Fibroblast of skin of right quadriceps (primary cell): ENCODE measurements around the gene PSMB8.
"Not testable (repeated sequence)": the region's sequence is repeated elsewhere in the genome, so short reads cannot be mapped to it uniquely, and the experiment has no call there.

Experiments
- DNase-seq: peaks from one replicate; pipeline ENCODE4 v3.0.0-alpha.2; 2013

PSMB8 gene

DNA sequence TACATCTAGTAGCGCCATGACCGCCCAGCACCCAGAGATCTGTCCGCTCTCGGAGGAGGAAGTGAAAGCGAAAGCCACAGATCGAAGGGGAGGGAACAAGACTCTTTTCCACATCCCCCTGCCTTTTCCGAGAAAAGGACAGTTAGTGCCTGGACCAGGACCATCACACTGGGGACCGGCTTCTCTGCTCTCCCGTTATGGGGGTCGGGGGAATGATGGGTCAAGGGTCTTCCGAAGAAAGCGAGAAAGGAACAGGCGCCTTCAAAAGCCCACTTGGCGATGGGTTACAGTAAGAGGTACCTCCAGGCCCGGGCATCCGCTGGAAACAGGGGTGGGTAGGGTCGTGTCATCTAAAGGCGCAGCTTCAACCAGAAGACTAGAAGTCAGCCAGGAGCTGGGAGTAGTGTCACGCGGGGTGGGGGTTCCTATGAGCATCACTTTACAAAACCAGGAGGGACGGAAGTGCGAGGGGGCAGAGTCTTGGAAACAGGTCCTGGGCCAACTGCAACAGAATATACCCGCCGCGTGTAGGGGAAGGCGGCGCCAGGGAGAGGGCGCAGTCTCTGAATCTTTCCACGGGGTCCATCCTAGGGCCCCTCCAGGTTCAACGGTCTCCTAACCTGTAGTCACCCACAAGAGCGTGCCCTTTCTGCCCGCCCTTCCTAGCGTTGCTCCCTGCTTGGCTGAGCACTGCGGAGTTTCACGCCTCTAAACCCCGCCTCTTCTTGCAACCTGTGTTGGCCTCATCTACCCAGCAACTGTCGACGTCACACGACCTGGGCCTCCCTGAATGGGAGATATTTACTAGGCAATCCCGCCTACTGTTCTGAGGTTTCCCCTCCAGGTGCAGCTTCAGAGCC is at the start of gene PSMB8:
PSMB8 (minus strand) TSS at position 69 of the 860 bp plus-strand sequence; CDS start at position 18, 51 bp downstream.
- peak; percentile 87 for DNase-seq

DNA sequence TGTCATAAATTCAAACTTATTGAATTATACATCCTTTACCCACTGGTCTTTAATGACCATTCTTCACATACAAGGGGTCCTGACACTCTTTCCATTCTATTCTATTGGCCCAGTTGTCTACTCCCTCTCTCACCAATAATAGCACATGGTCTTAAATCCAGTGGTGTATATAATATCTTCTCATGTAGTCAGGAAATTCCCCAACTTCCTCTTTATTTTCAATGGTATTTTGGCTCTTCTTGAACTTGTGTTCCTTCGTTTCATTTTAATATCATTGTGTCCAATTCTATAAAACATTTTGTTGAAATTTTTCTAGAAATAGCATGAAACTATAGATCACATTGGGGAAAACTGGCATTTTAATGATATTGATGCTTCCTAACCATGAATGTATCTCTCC is 47.0 kb upstream of the PSMB8 start:
- DNase-seq = no peak

DNA sequence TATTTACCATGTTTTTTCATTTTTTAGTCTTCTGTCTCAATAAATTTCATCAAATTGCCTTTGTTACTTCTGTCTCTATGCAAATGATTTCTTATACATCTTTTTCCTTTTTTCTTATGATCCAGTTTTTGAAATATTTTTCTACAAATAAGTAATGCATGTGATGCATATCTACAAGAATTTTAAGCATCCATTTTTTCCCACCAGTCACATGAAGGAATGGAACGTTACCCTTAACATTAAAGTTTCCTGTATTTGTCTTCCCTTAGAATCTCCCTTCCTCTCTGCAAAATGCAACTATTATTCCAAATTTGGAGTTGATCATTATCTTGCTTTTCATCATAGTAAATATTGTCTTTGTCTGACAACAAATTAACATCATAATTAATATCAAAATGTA is 45.7 kb upstream of the PSMB8 start:
- no peak for DNase-seq

DNA sequence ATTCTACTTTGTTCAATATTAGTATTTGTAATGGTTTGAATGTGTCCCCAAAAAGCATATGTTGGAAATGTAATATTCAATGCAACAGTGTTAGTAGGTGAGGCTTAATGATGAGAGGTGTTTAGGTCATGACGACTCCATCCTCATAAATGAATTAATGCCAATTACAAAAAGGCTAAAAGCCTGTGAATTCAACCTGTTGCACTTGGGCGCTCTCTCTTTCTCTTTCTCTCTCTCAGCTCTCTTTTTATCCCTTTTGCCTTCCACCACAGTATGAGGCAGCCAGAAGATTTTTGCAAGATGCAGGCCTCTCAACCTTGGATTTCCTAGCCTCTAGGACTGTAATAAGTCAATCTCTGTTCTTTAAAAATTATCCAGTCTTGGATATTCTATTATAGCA is 44.7 kb upstream of the PSMB8 start:
- DNase-seq = no peak

DNA sequence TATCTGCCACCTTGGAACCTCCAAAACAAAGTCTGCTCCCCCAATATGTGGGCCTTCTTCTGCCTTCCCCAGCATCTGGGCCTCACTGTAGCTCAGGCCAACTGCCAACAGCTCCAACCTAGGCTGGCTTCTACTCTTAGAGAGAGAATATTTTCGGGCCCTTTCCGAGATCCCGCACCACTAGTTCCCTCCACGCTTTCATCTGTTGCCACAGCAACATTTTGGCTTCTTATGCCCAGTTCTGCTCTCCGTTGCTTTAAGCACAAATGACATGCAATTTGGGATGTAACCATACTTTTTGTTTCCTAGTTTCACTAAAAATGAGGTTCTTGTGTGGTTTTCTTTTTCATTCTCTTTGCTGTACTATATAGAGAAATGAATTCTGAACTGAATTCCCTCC is 43.8 kb upstream of the PSMB8 start:
- no peak for DNase-seq

DNA sequence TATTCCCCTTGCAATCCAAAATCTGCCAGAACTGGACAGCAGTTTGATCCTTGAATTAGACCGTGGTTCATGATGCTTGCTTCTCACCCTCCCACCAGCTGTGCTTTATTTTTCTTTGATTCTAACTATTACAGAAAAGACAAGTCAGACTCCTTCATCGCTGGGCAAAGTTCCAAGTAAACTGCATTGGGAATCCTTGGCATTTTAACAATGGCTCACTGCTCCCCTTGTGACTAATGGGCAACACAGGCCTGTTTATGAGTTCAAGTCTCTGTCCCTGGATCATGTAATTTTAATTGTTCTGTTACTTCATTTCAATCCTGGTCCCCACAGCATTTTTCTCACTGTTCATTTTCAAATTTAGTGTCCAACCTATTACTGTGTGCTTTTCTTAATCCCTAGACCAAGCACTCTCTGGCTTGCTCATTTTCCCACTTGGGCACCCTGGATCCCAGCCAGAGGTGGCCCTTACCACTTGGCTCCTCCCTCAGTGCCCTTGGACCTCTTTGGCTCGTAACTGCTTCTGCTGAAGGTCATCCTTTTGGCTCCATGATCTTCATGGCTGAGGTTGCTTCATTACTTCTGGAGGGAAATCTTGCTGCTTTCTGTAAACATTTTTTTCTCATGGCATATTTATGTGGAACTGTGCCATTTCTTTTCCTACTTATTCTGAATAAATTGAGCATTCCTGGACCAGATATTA is 43.0 kb upstream of the PSMB8 start:
- DNase-seq = peak; percentile 85

DNA sequence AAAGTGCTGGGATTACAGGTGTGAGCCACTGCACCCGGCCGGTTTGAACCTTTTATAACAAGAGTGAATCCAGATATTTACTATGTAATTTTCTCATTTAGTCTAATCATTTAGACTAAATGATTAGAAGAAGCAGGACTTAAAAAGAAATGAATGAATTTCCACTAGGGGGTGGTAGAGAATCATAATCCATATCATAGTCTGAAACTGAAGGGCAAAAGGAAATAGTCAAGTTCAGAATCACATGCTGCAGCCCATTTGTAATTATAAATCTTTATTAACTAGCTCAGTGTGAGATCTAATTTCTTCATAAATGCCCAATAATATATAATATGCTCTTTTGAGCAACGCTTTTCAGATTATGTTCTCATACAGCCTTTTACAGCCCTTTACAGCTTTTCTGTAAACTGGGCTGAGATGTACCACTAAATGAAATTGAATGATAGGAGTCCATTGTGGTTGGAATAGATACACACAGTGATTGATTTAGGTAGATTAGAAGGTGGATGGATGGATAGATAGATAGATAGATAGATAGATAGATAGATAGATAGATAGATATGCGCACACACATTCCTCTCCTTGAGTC is 41.9 kb upstream of the PSMB8 start:
- peak; percentile 70 for DNase-seq

DNA sequence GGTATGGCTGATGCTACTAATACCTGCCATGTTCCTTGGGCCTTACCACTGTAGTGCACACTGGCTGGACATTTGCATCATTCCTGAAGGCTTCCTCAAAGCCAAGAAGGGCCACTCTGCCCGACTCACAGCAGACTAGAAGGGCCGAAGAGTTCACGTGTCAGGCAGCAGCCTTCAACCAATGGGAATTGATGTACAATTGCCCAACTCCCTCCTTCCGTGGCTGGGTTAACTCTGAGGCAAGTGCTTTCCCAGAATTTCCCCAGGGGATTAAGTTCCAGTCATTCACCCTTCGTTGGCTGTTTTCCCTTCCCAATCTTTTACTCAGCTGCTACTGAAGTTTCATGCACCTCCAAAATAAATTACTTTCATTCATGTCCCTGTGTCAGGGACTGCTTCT is 39.9 kb upstream of the PSMB8 start:
- DNase-seq = peak; percentile 62

DNA sequence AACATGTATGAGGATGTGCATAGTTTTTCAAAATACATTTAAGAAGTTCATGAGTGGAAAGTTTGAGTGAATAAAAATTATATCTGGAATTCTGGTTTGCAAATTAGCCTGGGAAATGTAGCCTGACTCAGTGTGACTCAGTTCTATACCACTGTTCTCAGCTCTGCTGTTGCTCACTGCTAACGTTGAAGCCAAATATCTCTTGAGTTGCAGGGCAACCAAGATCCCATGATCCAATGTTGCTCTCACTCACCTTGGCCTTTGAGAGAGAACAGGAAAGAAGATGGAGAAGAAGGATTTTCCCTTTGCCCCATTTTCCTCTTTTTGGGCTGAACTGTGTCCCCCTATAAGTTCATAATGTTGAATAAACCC is 39.0 kb upstream of the PSMB8 start:
- peak; percentile 60 for DNase-seq

DNA sequence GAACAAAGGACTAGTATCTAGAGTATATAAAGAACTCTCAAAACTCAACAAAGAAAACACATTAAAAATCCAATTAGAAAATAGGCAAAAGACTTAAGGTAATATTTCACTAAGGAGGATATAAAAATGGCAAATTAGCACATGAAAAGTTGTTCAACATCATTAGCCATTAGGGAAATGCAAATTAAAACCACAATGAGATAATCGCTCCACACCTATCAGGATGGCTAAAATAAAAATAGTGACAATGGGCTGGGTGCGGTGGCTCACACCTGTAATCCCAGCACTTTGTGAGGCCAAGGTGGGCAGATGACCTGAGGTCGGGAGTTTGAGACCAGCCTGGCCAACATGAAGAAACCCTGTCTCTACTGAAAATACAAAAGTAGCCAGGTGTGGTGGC is 37.1 kb upstream of the PSMB8 start:
- DNase-seq = not testable (repeated sequence)

DNA sequence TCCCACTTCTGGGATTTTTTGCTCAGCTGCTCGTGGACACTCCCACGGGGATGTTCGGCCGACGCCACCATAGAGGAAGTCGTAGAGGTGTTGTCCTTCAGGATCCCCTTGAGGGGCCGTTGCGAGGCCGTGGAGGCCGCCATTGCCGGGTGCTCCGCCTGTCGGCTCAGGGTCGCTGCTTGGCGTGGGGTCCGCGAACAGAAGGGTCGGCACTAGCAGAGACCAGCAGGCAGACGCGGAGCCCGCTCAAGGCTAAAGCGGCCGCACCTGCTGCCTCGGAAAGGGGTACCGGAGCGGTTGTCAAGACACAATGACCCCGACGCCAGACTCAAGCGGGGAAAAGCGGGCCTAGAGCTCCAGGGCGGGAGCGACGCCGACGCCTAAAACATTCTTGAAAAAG is 35.8 kb upstream of the PSMB8 start:
- DNase-seq = no peak

DNA sequence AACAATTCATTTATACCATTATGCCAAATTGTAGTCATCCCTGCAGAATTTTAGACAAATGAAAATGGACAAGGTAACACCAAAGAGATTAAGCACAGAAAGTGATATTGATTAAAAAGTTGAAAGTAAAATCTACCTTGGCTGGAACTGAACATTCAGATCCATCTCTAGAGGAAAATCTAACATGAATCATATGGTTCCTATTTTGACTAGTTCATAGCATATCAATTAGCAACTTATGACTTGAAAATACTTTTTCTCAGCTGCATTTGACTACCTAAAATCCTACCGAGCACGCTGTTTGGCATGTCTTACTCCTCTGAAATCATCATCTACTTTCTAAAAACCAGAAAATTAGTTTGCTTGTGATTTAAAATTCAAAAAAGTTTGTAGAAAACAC is 32.8 kb upstream of the PSMB8 start:
- DNase-seq = no peak

DNA sequence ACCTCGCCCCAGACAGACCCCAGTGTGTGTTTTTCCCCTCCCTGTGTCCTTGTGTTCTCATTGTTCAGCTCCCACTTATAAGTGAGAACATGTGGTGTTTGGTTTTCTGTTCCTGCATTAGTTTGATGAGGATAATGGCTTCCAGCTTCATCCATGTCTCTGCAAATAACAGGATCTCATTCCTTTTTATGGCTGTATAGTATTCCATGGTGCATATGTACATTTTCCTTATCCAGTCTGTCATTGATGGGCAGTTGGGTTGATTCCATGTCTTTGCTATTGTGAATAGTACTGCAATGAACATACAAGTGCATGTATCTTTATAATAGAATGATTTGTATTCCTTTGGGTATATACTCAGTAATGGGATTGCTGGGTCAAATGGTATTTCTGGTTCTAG is 30.1 kb upstream of the PSMB8 start:
- DNase-seq = not testable (repeated sequence)

DNA sequence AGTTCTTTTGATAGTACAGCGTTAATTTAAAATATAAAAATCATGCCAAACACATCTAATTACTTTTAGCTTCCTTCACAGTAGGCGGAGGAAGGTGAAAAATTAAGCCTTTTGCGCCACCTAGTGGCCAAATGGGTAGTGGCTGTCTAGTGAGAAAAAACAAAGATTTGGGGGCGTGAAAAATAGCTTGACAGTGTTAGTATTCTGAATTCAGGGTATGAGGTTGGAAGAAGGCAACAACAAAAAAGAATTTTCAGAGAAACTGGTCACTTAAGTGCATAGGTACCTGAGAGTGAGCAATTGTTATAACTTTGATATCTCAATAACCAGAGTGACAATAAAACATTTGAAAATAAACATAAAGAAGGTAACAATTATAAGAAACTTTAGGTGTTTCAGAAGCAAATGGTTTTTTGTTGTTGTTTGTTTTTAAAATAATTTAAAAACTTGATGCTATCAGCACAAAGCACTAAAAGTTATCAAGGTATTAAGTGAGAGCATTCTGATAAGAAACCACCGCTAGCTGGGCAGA is 24.5 kb upstream of the PSMB8 start:
- peak; percentile 69 for DNase-seq

DNA sequence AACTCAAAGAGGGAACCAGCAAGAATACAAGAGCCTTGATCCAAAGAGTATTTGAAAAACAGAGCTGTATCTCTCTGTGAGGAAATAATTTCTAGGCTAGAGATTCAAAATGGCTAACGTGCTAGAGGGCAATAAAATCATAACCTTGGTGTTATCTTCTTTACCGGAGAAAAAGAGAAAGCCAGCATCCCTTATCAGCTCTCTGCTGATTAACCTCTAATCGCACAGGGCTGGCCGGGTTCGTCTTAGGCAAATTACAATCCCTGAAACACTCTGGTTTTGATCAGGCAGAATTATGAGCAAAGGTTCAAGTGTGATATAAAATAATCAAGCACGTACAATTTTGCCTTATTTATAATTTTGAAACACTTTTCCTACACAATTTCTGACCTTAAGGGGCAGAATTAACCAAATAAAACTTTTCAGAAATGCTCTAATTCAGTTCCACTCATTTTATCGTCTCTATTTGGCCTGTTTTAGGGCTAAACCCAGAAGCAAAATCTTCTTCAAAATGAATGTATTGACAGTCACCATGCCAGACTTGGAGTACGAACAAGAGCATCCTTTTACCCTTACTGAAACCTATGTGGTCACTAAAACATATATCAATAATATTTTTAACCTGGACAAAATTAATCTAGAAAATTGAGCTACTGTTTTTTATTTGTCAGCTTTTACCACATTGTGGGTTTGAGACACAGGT is 23.9 kb upstream of the PSMB8 start:
- DNase-seq = no peak

DNA sequence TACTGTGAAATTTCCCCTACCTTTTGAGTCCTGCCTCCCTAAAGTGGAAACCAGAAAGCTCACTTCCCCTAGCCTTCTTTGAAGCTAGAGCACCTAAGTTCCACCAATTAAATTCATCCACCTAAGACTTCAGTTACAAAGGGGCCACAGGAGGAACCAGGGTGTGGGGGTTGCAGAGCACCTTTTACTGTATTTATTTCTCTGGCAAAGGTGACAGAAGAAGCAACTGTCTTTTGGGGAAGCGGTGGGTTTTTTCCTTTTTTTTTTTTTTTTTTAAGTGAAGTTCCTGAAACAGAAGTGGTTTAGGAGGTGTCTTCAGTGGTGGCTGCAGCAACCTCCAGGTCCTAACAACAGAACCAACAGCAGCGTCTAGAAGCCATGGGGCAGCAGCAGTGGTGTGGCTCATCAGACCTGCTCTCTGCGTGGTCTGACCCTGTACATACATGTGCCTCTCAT is 23.2 kb upstream of the PSMB8 start:
- no peak for DNase-seq

DNA sequence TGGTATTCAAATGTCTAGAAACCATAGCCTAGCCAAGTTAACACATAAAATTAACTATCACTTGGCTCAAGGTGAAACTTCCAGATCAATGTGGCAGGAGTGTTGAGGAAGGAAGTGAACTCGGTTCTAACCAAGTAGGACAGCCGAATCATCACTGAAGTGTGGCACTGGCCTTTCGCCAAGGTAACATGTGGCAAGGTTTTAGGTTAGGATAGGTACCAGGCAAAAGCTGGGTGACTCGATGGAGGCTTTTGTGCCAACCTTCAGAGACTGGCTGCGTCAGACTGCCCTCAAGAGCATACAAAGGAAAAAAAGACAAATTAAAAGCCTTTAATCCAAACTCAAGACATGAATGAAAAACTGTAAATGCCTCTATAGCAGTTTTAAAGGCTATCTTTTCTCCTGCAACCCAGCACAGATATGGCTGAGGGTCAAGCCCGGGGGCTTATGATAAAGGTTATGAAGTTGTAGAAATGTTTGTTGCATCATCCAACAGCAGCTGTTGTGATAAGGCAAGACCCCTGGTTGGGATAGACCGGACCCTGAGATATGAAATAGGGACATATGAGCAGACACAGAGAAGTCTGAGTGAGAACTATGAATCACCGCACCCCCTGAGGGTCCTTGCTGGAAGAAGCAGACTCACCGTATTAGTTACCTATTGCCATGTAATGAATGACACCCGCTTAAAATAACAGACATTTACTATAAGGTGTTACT is 22.0 kb upstream of the PSMB8 start:
- DNase-seq = no peak

DNA sequence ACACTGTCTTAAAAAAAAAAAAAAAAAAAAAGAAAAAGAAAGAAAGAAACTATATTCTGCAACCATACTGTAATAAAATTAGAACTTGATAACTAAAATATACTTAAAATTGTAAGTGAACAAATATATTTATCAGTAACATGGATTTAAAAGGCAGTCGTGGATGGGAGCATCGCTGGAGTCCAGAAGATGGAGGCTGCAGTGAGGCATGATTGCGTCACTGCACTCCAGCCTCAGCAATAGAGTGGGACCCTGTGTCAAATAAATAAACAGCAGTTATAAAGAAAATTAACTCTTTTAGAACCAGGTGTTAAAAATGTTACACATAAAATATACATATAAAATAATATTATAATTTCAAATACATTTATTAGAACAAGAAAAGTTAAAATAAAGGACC is 18.9 kb upstream of the PSMB8 start:
- no peak for DNase-seq

DNA sequence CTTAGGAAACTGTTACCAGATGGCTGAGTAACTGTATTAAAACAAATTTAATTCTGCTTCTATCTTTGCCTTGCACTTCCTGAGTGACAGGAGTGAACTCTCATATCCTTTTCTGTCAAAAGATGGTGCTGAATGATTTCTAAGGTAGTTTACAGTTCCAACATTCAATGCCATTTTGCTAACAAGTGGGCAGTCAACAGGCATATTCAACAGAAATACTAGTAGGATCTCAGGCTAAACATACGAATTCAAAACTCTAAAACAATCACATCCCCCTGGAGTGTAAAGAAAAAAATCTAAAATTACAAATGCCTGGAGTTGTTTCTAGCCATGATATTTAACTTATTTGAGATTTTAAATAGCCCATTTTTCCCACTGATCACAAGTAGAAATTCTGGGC is 16.8 kb upstream of the PSMB8 start:
- DNase-seq = no peak

DNA sequence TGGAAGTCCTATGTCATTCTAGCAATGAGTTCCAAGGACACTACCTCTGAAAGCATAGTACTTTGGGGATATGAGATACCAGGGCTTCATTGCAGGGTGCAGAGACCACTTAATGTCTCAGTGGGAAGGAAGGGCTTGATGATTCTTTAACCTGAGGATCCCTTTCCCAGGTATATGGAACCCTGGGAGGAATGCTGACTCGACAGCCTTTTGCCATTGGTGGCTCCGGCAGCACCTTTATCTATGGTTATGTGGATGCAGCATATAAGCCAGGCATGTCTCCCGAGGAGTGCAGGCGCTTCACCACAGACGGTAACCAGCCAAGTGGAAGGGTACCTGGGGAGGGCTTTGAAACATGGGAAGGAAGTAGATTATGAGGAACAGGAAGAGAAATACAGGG is 14.3 kb upstream of the PSMB8 start:
- no peak for DNase-seq

DNA sequence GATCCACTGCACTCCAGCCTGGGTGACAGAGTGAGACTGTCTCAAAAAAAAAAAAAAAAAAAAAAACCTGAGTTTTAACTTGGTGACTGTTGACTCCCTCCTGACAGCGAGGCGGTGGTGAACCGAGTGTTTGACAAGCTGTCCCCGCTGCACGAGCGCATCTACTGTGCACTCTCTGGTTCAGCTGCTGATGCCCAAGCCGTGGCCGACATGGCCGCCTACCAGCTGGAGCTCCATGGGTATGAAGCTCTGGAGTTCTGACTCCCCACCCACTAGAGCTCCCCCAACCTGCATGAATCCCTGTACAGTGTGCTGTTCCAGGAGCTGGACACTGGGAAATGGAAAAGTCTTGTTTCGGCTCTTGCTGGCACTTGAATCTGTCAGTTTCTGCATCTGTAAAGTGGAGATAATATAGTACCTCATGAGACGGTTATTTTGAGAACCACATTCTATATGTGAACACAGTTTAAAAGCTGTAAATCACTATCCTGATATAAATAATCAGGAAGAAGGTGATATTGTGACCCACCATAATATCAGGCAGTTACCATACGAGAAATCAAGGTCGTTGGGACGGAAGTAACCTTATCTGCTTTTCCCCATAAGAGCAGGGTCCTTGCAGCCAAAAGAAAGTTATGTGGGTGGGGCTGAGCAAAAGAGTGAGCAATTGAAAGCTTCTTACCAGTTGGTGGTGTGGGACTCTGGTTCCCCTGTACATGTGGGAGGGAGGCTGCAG is 13.5 kb upstream of the PSMB8 start:
- DNase-seq = no peak
